K562 (cell line): Measurements from ENCODE around the gene CD8A. TPM values are rescaled to one million over a fixed set of nuclear protein-coding genes. Genes with fewer than 3 reads are reported as not detected.

Source experiments
- ATAC-seq: fragments of 200-7000 bp; cut with Tn5 transposase; 3 replicates; pipeline ENCODE4 v1.9.1; 2020; ENCODE audit warnings: moderate library complexity
- BruUV-seq: library from RNA; stranded (reverse); fragments of 400-500 nt; replicated peaks from 2 replicates; lab custom pipeline; 2021; lab: Mats Ljungman, UMichigan
- CTCF ChIA-PET: fragments of 300-600 bp; formaldehyde crosslinking; extraction: SDS; loops from one replicate; lab custom pipeline; 2021; ENCODE audit warnings: low intra/inter-chr PET ratio; lab: Yijun Ruan, JAX
- POLR2A ChIA-PET: fragments of 300-600, 350-650 bp; sonication (Branson Sonifier 250); formaldehyde crosslinking; extraction: SDS; loops from one replicate; lab custom pipeline; 2021; ENCODE audit warnings: antibody characterized with exemption, inconsistent platforms; lab: Yijun Ruan, JAX
- DNase-seq, 4 experiments: peaks; one replicate each; pipeline versions ENCODE4 v3.0.0 to v3.0.0-alpha.2; 2011 to 2018; ENCODE audit warnings: low spot score in 3 of 4, mixed read lengths in 3 of 4; ENCODE audit errors: extremely low read depth in 1 of 4
- FAIRE-seq: peaks from 2 replicates; lab custom pipeline; 2011; peaks lifted over from hg19 to GRCh38; lab: Jason Lieb, UNC
- H2AFZ ChIP-seq: 2 replicates; pipeline ENCODE4 v1.6.0; 2011; ENCODE audit warnings: low read depth, low read length, control low read depth, inconsistent platforms
- H3K27ac ChIP-seq: fragments of 200-600 bp; 3 replicates; pipeline ENCODE4 v1.8.0; 2011; ENCODE audit warnings: low read depth, mild to moderate bottlenecking, control low read depth, inconsistent platforms, low read length, moderate library complexity, mixed read lengths; ENCODE audit errors: extremely low read depth
- H3K27me3 ChIP-seq, 2 experiments: fragments of 300-600 bp in 1 of 2; 2 replicates in 1 of 2; 3 replicates in 1 of 2; pipeline versions ENCODE4 v1.6.0 to v1.8.0; 2011; ENCODE audit warnings: inconsistent platforms in 2 of 2, low read length in 2 of 2, mild to moderate bottlenecking in 1 of 2, mixed read lengths in 1 of 2, moderate library complexity in 1 of 2; ENCODE audit not compliant: control insufficient read depth in 2 of 2, insufficient read depth in 2 of 2
- H3K36me3 ChIP-seq: fragments of 300-600 bp; 3 replicates; pipeline ENCODE4 v1.8.0; 2011; ENCODE audit warnings: mild to moderate bottlenecking, low read length, inconsistent platforms; ENCODE audit not compliant: control insufficient read depth, insufficient read depth
- H3K4me1 ChIP-seq, 2 experiments: fragments of 200-600 bp in 1 of 2; replicated peaks in 1 of 2; 2 replicates in 1 of 2; 3 replicates in 1 of 2; pipeline versions ENCODE4 v1.5.1 to v1.8.0; 2011; ENCODE audit warnings: inconsistent platforms in 2 of 2, low read length in 2 of 2, mild to moderate bottlenecking in 1 of 2, mixed read lengths in 1 of 2, moderate library complexity in 1 of 2; ENCODE audit not compliant: control insufficient read depth in 2 of 2, insufficient read depth in 2 of 2
- H3K4me2 ChIP-seq: 2 replicates; pipeline ENCODE4 v1.6.1; 2011; ENCODE audit warnings: low read length, control low read depth, inconsistent platforms, mixed read lengths; ENCODE audit not compliant: insufficient read depth
- H3K4me3 ChIP-seq: fragments of 200-600 bp; sonication (generic), shearing (Covaris generic); 2 replicates; pipeline ENCODE4 v1.5.1; 2016; ENCODE audit warnings: control low read depth, inconsistent platforms
- H3K79me2 ChIP-seq: fragments of 200-600 bp; 3 replicates; pipeline ENCODE4 v1.8.0; 2011; ENCODE audit warnings: low read length, inconsistent platforms; ENCODE audit not compliant: control insufficient read depth, insufficient read depth
- H3K9ac ChIP-seq, 2 experiments: 2 replicates each; pipeline versions ENCODE4 v1.6.0 to v1.6.1; 2011; ENCODE audit warnings: low read depth in 2 of 2, low read length in 2 of 2, control low read depth in 1 of 2, inconsistent platforms in 1 of 2, mild to moderate bottlenecking in 1 of 2, mixed read lengths in 1 of 2; ENCODE audit not compliant: insufficient read depth in 1 of 2
- H3K9me1 ChIP-seq: one replicate; pipeline ENCODE4 v1.6.0; 2011; ENCODE audit warnings: inconsistent platforms, mild to moderate bottlenecking, low read length, moderate library complexity; ENCODE audit not compliant: control insufficient read depth, insufficient read depth
- H3K9me3 ChIP-seq: replicated peaks from 2 replicates; pipeline ENCODE4 v1.5.1; 2011; ENCODE audit warnings: low read depth, low read length, inconsistent platforms; ENCODE audit not compliant: control insufficient read depth, insufficient read depth
- H4K20me1 ChIP-seq: replicated peaks from 2 replicates; pipeline ENCODE4 v1.6.1; 2011; ENCODE audit warnings: low read length, inconsistent platforms, mixed read lengths; ENCODE audit not compliant: control insufficient read depth, insufficient read depth
- COPS2 ChIP-seq: fragments of 450-650 bp; conservative IDR thresholded peaks from 2 replicates; pipeline ENCODE4 v1.6.1; 2016; ENCODE audit warnings: mild to moderate bottlenecking, moderate library complexity
- FIP1L1 ChIP-seq: fragments of 200-400 bp; formaldehyde crosslinking; IDR thresholded peaks from 2 replicates; pipeline ENCODE4 v1.6.1; 2018; ENCODE audit warnings: mild to moderate bottlenecking, low read depth, low read length; ENCODE audit not compliant: poor library complexity, severe bottlenecking
- SRF ChIP-seq, 2 experiments: fragments of 250-450, 450-650 bp in 1 of 2; sonication (Bioruptor Pico) in 1 of 2; sonication (generic) in 1 of 2; formaldehyde crosslinking; IDR thresholded peaks; 2 replicates each; pipeline versions ENCODE4 v1.5.0 to v1.5.1; 2020 to 2022; ENCODE audit warnings: mild to moderate bottlenecking in 1 of 2, missing genetic modification reagents in 1 of 2
- THRB ChIP-seq: fragments of 450-650 bp; formaldehyde crosslinking; conservative IDR thresholded peaks from 2 replicates; pipeline ENCODE4 v1.4.0; 2022; ENCODE audit warnings: mild to moderate bottlenecking, missing genetic modification characterization
- WGBS: fragments of 100-300 bp; shearing (Covaris generic); methylation state at CpG from one replicate; pipeline ENCODE4 v1.1.6; 2016; ENCODE audit warnings: low coverage, mixed read lengths; ENCODE audit not compliant: insufficient coverage; ENCODE audit errors: missing lambda C conversion rate; 5-methylcytosine and 5-hydroxymethylcytosine counted together
- in situ Hi-C: fragments of 300-500 bp; cut with MboI; formaldehyde crosslinking; loops from 4 replicates; pipeline ENCODE4 v1.15.0; 2018; ENCODE audit warnings: inconsistent platforms, mixed read lengths
- intact Hi-C: fragments of 100-400 bp; cut with micrococcal nuclease; formaldehyde crosslinking; loops from 2 replicates; pipeline ENCODE4 v1.14.2; 2022
- polyA plus RNA-seq, 8 experiments: library from polyadenylated mRNA; depleted of rRNA in 4 of 8; stranded (reverse) in 5 of 8; unstranded in 3 of 8; fragments of >200 nt; fragmentation: Nextera tagmentation in 2 of 8; fragmentation: Illumina TruSeq in 1 of 8; extraction: Ambion mirVana in 2 of 8; extraction: Trizol in 1 of 8; gene quantifications; 2 replicates each; pipeline versions ENCODE4 v1.2.1 to v1.2.3, GENCODE V29; 2011 to 2014; ENCODE audit warnings: inconsistent platforms in 1 of 8, missing spikeins in 1 of 8
- total RNA-seq, 7 experiments: library from RNA; depleted of rRNA in 6 of 7; stranded (reverse); fragments of >200 nt in 6 of 7; fragmentation: Illumina TruSeq in 2 of 7; extraction: Trizol in 2 of 7; gene quantifications; 2 replicates each; pipeline versions ENCODE4 v1.2.1 to v1.2.3, GENCODE V29; 2011 to 2021; ENCODE audit warnings: low replicate concordance in 1 of 7

Gene CD8A
- total and polyA plus RNA-seq, 9 of the 15 experiments (the other 6 are each of a cell fraction or from before 2014, with no cell fraction given) = 0.07 TPM; not detected in 8

GRCh38 chr2:86778957-86779356 lies 11.8 kb downstream of the CD8A start:
- no peak overlapping the region for H3K9ac ChIP-seq
- no peak overlapping the region for H3K4me3 ChIP-seq
- FAIRE-seq = no peak
- H3K27ac ChIP-seq = no peak overlapping the region
- H3K4me1 ChIP-seq = no peaks in the 10 kb centered on the region; a peak in 1 of 5 replicates
- DNase-seq = no peak
- no peaks in the 10 kb centered on the region for H3K9me3 ChIP-seq
- in situ Hi-C loops (no loop called here), intact Hi-C loops (no loop called here)
- no peaks in the 10 kb centered on the region for H4K20me1 ChIP-seq
- ATAC-seq = peak; percentile 28; the same call in 1 of the 3 replicates
- ChIA-PET POLR2A (interaction anchor here (1.0 kb wide), 1 partner anchor 383 kb away, joined by 3 read pairs; no protein-coding TSS in a partner anchor), CTCF (no interaction called here)
- no peaks in the 10 kb centered on the region for H3K9me1 ChIP-seq
- H3K4me2 ChIP-seq = no peak overlapping the region
- TF ChIP-seq THRB (CRISPR knock-in tag) = no peak
- no peak for TF ChIP-seq COPS2
- peak in 1 of 2 experiments; percentile 91; a peak in 2 of 4 replicates for TF ChIP-seq SRF (CRISPR knock-in tag; IDR thresholded peaks at IDR 0.05)
- TF ChIP-seq FIP1L1 = no peak
- WGBS = 3% methylated on average over 2 of the region's 2 CpGs
- peaks cover 0 to 9% of the 10 kb centered on the region in 2 experiments; a peak in 3 of 5 replicates for H3K27me3 ChIP-seq
- H3K36me3 ChIP-seq = peaks cover 15% of the 10 kb centered on the region; the same call in 2 of the 3 replicates
- no peak overlapping the region for H2AFZ ChIP-seq
- no TSS peak for BruUV-seq
- H3K79me2 ChIP-seq = no peaks in the 10 kb centered on the region
